GM12878 (cell line): Measurements from ENCODE around the gene VCP. TPM values are rescaled to one million over a fixed set of nuclear protein-coding genes. Genes with fewer than 3 reads are reported as not detected.

Experiments
- ATF7 ChIP-seq: fragments of 450-650 bp; IDR thresholded peaks from 2 replicates; pipeline ENCODE4 v1.6.1; 2016; ENCODE audit warnings: low read depth, mild to moderate bottlenecking
- BCL11A ChIP-seq: IDR thresholded peaks from 2 replicates; pipeline ENCODE4 v1.6.1; 2011; ENCODE audit warnings: low read depth, low read length
- CEBPB ChIP-seq, 2 experiments: fragments of 150-350 bp in 1 of 2; IDR thresholded peaks; 2 replicates each; pipeline ENCODE4 v1.6.1; 2012 to 2014; ENCODE audit warnings: low read depth in 2 of 2, low read length in 2 of 2, borderline replicate concordance in 1 of 2, inconsistent platforms in 1 of 2
- FOXM1 ChIP-seq: IDR thresholded peaks from 2 replicates; pipeline ENCODE4 v1.6.1; 2012; ENCODE audit warnings: low read depth, mild to moderate bottlenecking, inconsistent platforms, low read length, moderate library complexity
- JUNB ChIP-seq: IDR thresholded peaks from 2 replicates; pipeline ENCODE4 v1.6.1; 2016; ENCODE audit warnings: antibody characterized with exemption, mild to moderate bottlenecking
- MEF2B ChIP-seq: fragments of 450-650 bp; IDR thresholded peaks from 2 replicates; pipeline ENCODE4 v1.6.1; 2018; ENCODE audit warnings: mild to moderate bottlenecking, moderate library complexity; ENCODE audit not compliant: partially characterized antibody, poor library complexity, severe bottlenecking
- MYC ChIP-seq: IDR thresholded peaks from 2 replicates; pipeline ENCODE4 v1.6.1; 2011; ENCODE audit warnings: mild to moderate bottlenecking, low read length, moderate library complexity, inconsistent platforms; ENCODE audit not compliant: insufficient read depth, insufficient replicate concordance, insufficient read length, severe bottlenecking
- NR2C1 ChIP-seq: fragments of 450-650 bp; IDR thresholded peaks from 2 replicates; pipeline ENCODE4 v1.6.1; 2017; ENCODE audit warnings: antibody characterized with exemption, mild to moderate bottlenecking, moderate library complexity
- RELA ChIP-seq: fragments of 450-650 bp; IDR thresholded peaks from 2 replicates; pipeline ENCODE4 v1.8.0; 2014; ENCODE audit warnings: borderline replicate concordance; ENCODE audit not compliant: partially characterized antibody
- STAT1 ChIP-seq: fragments of 450-650 bp; conservative IDR thresholded peaks from 2 replicates; pipeline ENCODE4 v1.6.1; 2014; ENCODE audit warnings: antibody characterized with exemption, mild to moderate bottlenecking
- SUZ12 ChIP-seq: fragments of 200-600 bp; sonication (generic); IDR thresholded peaks from one replicate; pipeline ENCODE4 v1.6.1; 2018; ENCODE audit warnings: antibody characterized with exemption, mild to moderate bottlenecking; ENCODE audit not compliant: unreplicated experiment
- TCF3 ChIP-seq: IDR thresholded peaks from 2 replicates; pipeline ENCODE4 v1.6.1; 2012; ENCODE audit warnings: low read depth, mild to moderate bottlenecking, low read length, borderline replicate concordance; ENCODE audit not compliant: insufficient read depth
- ZNF217 ChIP-seq: fragments of 450-650 bp; IDR thresholded peaks from 2 replicates; pipeline ENCODE4 v1.6.1; 2017; ENCODE audit warnings: antibody characterized with exemption, mild to moderate bottlenecking
- ZZZ3 ChIP-seq: IDR thresholded peaks from 2 replicates; pipeline ENCODE4 v1.6.1; 2011; ENCODE audit warnings: low read depth; ENCODE audit not compliant: control insufficient read depth, insufficient read length
- polyA plus RNA-seq, 11 experiments: library from polyadenylated mRNA; depleted of rRNA in 4 of 11; unstranded in 6 of 11; stranded (reverse) in 5 of 11; fragments of >200 nt; fragmentation: Nextera tagmentation in 4 of 11; fragmentation: Illumina TruSeq in 1 of 11; extraction: Ambion mirVana in 4 of 11; extraction: Trizol in 1 of 11; gene quantifications; 1 replicate in 1 of 11; 2 replicates in 10 of 11; pipeline versions ENCODE4 v1.2.1 to v1.2.3, GENCODE V29; 2011 to 2016; ENCODE audit warnings: inconsistent platforms in 2 of 11, missing spikeins in 2 of 11, low read depth in 1 of 11
- total RNA-seq, 4 experiments: library from RNA; depleted of rRNA in 3 of 4; stranded (reverse); fragments of >200 nt in 3 of 4; fragmentation: Illumina TruSeq in 1 of 4; extraction: Trizol in 1 of 4; gene quantifications; 2 replicates each; pipeline versions ENCODE4 v1.2.1 to v1.2.3, GENCODE V29; 2013 to 2021
- TF ChIP-seq, protein P1 (sequence below): IDR thresholded peaks from 2 replicates; pipeline ENCODE4 v1.6.1; 2012; ENCODE audit warnings: improper control_type of control experiment, low read depth, low read length; ENCODE audit not compliant: insufficient replicate concordance
- TF ChIP-seq, protein P2 (sequence below): fragments of 450-650 bp; IDR thresholded peaks from 2 replicates; pipeline ENCODE4 v1.6.1; 2016; ENCODE audit warnings: mild to moderate bottlenecking, moderate library complexity, borderline replicate concordance
- TF ChIP-seq, protein P3 (sequence below): IDR thresholded peaks from 2 replicates; pipeline ENCODE4 v1.6.1; 2011; ENCODE audit warnings: low read depth, mild to moderate bottlenecking, low read length, moderate library complexity, borderline replicate concordance; ENCODE audit errors: extremely low read depth
- TF ChIP-seq, protein P4 (sequence below): IDR thresholded peaks from 2 replicates; pipeline ENCODE4 v1.6.1; 2011; ENCODE audit warnings: low read depth, low read length, improper control_type of control experiment, borderline replicate concordance

Gene VCP
- total and polyA plus RNA-seq, 10 of the 15 experiments (the other 5 are each of a cell fraction or from before 2014, with no cell fraction given), result 7.4 to 327 (median 244) TPM

DNA sequence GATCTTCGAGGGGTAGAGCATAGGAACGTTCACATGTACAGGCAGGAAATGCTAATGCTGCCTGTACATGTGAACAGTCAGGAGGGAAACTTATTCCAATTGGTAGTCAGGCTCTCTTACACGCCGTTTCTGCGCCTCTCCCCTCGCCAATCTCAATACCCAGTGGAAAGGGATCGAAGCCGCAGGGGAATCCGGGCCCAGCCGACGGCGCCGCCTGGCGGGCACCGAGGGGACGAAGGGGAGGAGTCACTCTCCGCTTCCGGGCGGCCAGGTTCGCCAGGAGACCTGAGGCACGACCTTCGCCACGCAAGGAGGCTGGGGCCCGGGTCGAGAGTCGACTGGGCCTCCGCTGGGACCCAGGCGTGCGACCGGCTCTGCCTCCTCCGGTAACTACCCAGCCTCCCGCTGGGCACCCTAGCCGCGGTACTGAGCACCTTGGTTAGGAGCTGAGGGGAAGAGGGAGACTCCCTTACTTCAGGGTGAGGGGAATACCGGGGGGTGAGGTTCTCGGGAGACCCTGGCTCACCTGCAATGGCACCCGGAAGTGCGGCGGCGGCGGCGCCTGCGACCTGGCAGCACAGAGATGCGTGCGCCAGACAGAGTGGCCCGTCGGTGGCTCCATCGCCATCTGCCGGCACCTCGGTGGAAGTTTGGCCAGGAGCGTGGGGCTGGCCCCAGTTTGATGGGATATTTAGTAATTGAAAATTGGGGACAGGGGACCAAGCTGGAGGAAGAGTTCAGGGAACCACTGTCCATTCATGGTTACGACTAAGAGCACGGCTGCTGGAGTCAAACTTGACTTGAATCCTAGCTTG lies 23.8 kb upstream of the VCP start, which contains the start of gene PIGO (continued):
- TF ChIP-seq STAT1 (peak; percentile 96; the same call in 1 of the 2 replicates), MEF2B (peak; percentile 71), BCL11A (no peak), FOXM1 (peak; percentile 84), TCF3 (0 out of 2 replicates have a peak, but pooled peaks have one; percentile 50), SUZ12 (no peak), MYC (peak; percentile 71), CEBPB (IDR thresholded peaks at IDR 0.05; ENCODE audit: borderline replicate concordance in 1 of 2, low read depth in 2 of 2, low read length in 2 of 2) (no peak), JUNB (no peak), ZZZ3 (no peak), RELA (peak; percentile 49), ATF7 (peak; percentile 64), ZNF217 (no peak), NR2C1 (peak; percentile 86)
- TF ChIP-seq, protein P1, sequence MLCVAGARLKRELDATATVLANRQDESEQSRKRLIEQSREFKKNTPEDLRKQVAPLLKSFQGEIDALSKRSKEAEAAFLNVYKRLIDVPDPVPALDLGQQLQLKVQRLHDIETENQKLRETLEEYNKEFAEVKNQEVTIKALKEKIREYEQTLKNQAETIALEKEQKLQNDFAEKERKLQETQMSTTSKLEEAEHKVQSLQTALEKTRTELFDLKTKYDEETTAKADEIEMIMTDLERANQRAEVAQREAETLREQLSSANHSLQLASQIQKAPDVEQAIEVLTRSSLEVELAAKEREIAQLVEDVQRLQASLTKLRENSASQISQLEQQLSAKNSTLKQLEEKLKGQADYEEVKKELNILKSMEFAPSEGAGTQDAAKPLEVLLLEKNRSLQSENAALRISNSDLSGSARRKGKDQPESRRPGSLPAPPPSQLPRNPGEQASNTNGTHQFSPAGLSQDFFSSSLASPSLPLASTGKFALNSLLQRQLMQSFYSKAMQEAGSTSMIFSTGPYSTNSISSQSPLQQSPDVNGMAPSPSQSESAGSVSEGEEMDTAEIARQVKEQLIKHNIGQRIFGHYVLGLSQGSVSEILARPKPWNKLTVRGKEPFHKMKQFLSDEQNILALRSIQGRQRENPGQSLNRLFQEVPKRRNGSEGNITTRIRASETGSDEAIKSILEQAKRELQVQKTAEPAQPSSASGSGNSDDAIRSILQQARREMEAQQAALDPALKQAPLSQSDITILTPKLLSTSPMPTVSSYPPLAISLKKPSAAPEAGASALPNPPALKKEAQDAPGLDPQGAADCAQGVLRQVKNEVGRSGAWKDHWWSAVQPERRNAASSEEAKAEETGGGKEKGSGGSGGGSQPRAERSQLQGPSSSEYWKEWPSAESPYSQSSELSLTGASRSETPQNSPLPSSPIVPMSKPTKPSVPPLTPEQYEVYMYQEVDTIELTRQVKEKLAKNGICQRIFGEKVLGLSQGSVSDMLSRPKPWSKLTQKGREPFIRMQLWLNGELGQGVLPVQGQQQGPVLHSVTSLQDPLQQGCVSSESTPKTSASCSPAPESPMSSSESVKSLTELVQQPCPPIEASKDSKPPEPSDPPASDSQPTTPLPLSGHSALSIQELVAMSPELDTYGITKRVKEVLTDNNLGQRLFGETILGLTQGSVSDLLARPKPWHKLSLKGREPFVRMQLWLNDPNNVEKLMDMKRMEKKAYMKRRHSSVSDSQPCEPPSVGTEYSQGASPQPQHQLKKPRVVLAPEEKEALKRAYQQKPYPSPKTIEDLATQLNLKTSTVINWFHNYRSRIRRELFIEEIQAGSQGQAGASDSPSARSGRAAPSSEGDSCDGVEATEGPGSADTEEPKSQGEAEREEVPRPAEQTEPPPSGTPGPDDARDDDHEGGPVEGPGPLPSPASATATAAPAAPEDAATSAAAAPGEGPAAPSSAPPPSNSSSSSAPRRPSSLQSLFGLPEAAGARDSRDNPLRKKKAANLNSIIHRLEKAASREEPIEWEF, result no peak
- TF ChIP-seq, protein P2, sequence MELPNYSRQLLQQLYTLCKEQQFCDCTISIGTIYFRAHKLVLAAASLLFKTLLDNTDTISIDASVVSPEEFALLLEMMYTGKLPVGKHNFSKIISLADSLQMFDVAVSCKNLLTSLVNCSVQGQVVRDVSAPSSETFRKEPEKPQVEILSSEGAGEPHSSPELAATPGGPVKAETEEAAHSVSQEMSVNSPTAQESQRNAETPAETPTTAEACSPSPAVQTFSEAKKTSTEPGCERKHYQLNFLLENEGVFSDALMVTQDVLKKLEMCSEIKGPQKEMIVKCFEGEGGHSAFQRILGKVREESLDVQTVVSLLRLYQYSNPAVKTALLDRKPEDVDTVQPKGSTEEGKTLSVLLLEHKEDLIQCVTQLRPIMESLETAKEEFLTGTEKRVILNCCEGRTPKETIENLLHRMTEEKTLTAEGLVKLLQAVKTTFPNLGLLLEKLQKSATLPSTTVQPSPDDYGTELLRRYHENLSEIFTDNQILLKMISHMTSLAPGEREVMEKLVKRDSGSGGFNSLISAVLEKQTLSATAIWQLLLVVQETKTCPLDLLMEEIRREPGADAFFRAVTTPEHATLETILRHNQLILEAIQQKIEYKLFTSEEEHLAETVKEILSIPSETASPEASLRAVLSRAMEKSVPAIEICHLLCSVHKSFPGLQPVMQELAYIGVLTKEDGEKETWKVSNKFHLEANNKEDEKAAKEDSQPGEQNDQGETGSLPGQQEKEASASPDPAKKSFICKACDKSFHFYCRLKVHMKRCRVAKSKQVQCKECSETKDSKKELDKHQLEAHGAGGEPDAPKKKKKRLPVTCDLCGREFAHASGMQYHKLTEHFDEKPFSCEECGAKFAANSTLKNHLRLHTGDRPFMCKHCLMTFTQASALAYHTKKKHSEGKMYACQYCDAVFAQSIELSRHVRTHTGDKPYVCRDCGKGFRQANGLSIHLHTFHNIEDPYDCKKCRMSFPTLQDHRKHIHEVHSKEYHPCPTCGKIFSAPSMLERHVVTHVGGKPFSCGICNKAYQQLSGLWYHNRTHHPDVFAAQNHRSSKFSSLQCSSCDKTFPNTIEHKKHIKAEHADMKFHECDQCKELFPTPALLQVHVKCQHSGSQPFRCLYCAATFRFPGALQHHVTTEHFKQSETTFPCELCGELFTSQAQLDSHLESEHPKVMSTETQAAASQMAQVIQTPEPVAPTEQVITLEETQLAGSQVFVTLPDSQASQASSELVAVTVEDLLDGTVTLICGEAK, result peak; percentile 88
- TF ChIP-seq, protein P3, sequence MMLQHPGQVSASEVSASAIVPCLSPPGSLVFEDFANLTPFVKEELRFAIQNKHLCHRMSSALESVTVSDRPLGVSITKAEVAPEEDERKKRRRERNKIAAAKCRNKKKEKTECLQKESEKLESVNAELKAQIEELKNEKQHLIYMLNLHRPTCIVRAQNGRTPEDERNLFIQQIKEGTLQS, result no peak
- TF ChIP-seq, protein P4, sequence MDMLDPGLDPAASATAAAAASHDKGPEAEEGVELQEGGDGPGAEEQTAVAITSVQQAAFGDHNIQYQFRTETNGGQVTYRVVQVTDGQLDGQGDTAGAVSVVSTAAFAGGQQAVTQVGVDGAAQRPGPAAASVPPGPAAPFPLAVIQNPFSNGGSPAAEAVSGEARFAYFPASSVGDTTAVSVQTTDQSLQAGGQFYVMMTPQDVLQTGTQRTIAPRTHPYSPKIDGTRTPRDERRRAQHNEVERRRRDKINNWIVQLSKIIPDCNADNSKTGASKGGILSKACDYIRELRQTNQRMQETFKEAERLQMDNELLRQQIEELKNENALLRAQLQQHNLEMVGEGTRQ, result no peak
